NCI-H187 treated with DMSO at 0.1 percent for 48 hours (cell line): Measurements from ENCODE around the gene BARX2.
A peak's percentile ranks its signal among the peaks of the same experiment; 100 is the strongest.

Experiments used
- DNase-seq: peaks from one replicate; lab custom pipeline; 2025; lab: John Stamatoyannopoulos, UW

The BARX2 gene

GRCh38 chr11:129402206-129403171 lies 26.8 kb downstream of the BARX2 start:
- no peak for DNase-seq

GRCh38 chr11:129404731-129405130 lies 29.1 kb downstream of the BARX2 start:
- DNase-seq = no peak

DNA sequence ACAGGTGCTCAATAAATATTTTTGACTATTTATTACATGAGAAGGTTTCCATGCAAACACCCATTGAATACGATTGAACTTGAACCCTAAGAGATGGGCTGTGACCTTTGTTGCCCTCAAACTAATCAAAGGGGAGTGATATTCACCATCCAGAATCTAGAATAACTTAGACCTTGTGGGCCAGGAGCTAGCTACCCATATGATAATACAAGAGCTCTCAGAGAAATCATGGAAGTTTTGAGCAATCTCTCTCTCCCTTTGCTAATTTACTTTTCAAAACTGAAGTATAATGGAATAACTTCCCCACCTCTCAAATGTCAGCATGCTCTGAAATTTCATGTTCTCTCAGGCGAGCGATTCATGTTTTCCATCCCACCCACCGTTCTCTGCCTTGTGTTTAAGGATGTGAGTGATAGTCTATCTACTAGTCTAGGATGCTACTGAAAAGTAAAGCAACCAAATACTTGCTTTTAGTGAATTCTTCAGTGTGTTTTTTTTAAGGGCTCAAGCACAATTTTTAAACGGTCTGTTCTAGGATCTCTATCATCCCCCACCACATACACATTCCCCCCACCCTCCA lies 33.3 kb downstream of the BARX2 start:
- DNase-seq = no peak

- DNase-seq = no peak
Observed at GRCh38 chr11:129410395-129410960, 34.8 kb downstream of the BARX2 start.

GRCh38 chr11:129412494-129412893 lies 36.8 kb downstream of the BARX2 start:
- no peak for DNase-seq

DNA sequence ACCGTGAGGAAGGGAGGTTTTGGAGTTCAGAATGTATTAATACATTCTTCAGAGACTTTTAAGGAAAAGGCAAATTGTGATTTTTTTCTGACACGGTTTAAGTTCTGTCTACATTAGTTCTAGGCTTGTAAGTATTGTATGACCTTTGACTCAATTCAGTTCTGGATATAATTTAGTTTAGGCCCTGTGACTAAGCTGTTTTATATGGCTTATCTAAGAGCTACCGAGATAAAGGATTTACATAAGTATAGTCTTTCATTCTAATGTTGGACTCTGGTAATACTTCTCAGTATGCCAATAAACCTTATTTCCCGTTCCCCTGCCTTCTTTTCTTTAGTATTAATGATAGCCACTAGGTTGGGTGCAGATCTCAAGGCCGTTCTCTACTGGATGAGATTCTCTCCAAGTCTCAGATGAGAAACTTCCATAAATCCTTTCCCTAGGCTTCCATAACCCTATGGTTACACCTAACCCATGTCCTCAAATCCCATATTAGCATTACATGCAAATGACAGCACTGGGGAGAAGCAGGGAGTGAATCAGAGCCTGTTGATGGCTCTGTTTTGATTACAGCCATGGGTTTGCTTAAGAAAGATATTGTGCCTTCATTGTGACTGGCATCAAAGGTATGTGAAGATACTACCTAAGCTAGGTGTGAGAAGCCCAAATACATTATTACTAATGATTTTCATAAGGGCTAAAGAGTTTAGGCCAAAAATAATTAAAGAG lies 38.7 kb downstream of the BARX2 start:
- DNase-seq = no peak

DNA sequence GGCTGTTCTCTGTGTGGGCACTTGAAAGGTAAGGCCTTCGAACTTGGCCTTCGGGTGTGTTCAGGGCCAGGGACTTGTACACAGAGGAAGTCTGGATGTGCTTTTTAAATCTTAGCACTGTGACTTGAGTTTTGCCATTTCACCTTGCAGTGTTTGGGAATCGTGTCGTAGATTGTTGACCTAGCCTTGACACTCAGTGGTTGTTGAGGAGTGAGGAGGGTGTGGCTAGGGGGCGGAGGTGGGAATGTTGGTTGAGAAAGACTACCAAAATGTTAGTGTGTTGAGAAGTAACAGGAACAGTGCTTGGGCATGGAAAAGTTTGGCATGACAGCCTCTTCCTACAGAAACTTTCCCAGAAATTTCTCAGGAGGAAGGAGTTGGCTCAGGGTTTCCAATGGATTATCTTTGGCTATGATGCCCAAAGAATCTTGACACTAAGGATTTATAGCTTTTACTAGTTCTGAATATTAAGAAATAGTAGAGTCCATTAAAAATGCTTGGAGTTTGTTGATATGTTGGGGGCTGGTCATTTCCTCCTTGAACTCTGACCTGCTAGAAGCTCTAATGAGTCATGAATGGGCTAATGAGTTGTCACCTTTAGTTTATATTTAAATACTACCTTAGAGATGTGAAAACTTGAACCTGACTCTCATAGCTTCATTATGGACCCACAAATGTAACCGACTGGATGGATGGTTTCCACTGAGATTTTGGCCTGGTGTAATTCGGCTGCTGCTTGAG lies 40.6 kb downstream of the BARX2 start:
- no peak for DNase-seq

GRCh38 chr11:129417458-129417857 lies 41.8 kb downstream of the BARX2 start:
- no peak for DNase-seq

DNA sequence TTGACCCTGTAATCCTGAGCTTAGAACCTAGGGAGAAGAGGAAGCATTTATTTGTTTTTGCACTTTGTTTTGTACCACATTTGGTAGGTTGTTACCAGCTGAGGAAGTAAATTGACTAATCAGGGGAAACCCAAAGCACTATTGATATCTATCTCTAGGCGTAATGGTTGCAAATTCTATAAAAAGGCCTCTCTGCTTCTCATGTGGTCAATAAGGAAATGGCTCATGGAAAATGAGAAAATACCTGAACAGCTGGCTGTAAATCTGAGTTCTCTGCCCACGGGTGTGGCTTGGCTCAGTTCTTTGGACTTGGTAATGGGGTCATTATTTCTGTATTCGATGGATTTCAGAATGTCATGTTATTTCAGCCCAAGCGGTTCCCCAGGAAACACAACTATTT lies 42.4 kb downstream of the BARX2 start:
- no peak for DNase-seq

DNA sequence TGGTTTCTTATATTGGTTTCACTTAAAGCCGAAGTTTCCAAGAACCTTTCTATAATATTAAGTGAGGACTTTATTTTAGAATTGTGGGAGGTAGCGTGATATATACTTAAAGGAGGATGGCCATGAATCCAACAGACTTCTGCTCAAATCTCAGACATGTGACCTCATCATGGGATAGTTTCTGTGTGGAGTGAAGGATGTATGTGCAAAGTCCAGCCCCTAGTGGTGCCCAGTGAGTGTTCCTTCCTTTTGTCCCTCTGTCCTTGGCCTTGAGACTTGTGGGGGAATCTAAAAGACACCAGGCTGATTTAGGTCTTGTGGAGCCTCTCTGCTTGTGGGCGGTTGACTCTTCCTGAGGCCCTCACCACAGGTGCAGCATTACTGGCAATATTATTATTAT lies 43.7 kb downstream of the BARX2 start:
- DNase-seq = no peak

DNA sequence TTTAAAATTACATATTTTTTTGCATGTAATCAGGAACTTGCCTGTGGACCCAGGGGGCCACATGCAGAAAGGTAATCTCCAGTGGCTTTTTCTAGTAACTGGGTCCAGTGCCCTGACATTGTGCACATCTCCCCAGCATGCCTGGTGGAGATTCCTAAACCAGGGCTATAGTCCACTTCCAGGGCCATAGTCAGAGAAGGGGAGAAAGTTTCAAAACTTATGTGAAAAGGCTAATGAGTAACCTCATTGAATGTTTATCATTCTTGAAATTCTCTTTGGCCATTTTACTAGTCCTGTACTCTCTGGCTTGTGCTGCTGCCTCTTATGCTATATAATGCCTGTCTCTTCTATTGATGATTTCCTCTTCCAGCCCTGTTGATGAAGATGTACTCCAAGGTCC lies 47.8 kb downstream of the BARX2 start:
- no peak for DNase-seq

GRCh38 chr11:129425214-129425613 lies 49.6 kb downstream of the BARX2 start:
- no peak for DNase-seq

DNA sequence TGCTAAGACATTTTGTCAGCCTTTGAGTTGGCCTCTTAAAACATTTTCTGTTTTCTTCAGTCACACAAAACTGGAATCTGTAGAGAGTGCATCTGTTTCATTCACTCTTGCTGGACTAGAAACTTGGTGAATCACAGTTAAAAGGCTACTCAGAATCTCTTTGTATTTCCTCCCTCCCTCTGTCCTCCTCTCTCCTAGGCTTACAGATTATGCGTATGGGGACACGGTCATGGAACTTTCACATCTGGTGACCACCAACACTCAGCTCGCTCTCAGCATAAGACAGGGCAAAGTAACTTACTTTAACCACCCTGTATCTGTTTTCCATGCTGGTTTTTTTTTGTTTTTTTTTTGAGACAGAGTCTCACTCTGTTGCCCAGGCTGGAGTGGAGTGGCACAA lies 50.4 kb downstream of the BARX2 start:
- no peak for DNase-seq

- DNase-seq = no peak
Observed at GRCh38 chr11:129426776-129427175, 51.1 kb downstream of the BARX2 start.

GRCh38 chr11:129427376-129427775 lies 51.7 kb downstream of the BARX2 start:
- no peak for DNase-seq

GRCh38 chr11:129427816-129428406 lies 52.3 kb downstream of the BARX2 start:
- no peak for DNase-seq

- DNase-seq = no peak
Observed at GRCh38 chr11:129428557-129428956, 52.9 kb downstream of the BARX2 start.

GRCh38 chr11:129434641-129435498 lies 59.2 kb downstream of the BARX2 start:
- DNase-seq = peak; percentile 84

DNA sequence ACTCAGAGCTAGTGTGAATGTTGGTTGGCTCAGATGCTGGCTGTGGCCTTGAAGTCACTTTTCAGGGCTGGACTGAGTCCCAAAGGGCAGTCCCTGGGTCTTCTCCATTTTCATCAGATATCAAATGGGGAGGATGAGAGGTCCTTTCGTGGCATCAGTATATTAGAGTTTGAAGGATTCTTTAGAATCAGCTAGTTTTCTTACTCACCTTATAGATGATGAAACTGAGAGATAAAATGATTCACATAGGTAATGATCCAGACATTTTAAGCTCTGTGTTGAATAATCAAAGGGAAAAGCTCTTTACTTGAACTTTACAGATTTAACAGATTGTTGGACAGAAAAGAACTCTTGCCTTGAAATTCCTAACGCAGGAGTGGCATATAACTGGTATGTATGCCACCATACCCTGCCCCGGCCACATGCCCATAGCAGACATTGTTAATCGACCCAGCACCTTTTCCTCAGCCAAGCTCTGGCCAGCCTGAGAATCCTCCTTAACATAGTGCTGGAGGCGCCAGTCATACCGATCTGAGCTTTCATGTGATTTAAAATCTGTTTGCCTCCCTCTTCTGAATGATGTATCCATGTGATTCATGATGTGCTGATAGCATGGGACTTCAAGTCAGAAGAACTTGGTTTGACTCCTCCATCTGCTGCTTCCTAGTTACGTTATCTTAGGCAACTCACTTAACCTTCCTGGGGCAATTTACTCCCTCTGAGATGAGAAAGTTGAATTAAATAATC lies 60.0 kb downstream of the BARX2 start:
- no peak for DNase-seq

DNA sequence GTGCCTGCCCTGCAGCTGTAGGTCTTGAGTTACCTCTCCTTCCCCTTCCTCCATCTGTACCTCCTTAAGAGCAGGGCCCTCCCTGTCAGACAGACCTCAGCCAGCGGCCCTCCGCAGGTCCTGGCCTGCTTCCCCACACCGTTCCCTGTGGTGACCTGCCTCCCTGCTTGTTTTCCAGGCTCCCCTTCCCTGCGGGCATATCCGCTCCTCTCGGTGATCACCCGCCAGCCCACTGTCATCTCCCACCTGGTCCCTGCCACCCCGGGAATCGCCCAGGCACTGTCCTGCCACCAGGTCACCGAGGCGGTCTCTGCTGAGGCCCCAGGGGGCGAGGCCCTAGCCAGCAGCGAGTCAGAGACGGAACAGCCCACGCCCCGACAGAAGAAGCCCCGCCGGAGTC lies 60.9 kb downstream of the BARX2 start:
- DNase-seq = no peak
